ENCODE results near the gene EIF4A2. TPM values are rescaled to one million over a fixed set of nuclear protein-coding genes. Genes with fewer than 3 reads are reported as not detected.

EIF4A2 gene
- total and polyA plus RNA-seq, 9 of the 15 experiments (the other 6 are each of a cell fraction or from before 2014, with no cell fraction given) = 307 to 754 (median 435) TPM

GRCh38 chr3:186807231-186807630, 23.9 kb downstream of the EIF4A2 start:
- peak overlapping the region; percentile 91 for H3K27ac ChIP-seq (ENCODE audit: extremely low read depth, low read depth, low read length)
- H3K9me1 ChIP-seq (ENCODE audit: control insufficient read depth, insufficient read depth, low read length) = no peaks in the 10 kb centered on the region
- ChIA-PET POLR2A (interaction anchor here (0.6 to 1.3 kb wide), 5 partner anchors 11 to 332 kb away, joined by 3 to 7 read pairs (median 4); partner anchors contain the start of genes EIF4A2 and RPL39L), CTCF (ENCODE audit: low intra/inter-chr PET ratio) (no interaction called here)
- no peaks in the 10 kb centered on the region for H3K9me3 ChIP-seq (replicated peaks; ENCODE audit: control insufficient read depth, insufficient read depth, low read depth, low read length)
- ATAC-seq (peak; percentile 15), DNase-seq (ENCODE audit: extremely low read depth in 1 of 4, low spot score in 3 of 4) (peak in 1 of 4 experiments; percentile 27), FAIRE-seq (peak; percentile 57)
- 12% methylated on average over 5 of the region's 5 CpGs for WGBS (ENCODE audit: insufficient coverage, low coverage, missing lambda C conversion rate)
- H3K27me3 ChIP-seq (ENCODE audit: control insufficient read depth in 2 of 2, insufficient read depth in 2 of 2, low read length in 2 of 2) = no peaks in the 10 kb centered on the region
- in situ Hi-C loops (cut with MboI) = no loop called here
- H3K9ac ChIP-seq (ENCODE audit: insufficient read depth in 1 of 2, low read depth in 2 of 2, low read length in 2 of 2) = peak overlapping the region; percentile 95 to 98; a peak in 3 of 4 replicates
- intact Hi-C loops (cut with micrococcal nuclease) = no loop called here
- H2AFZ ChIP-seq (ENCODE audit: low read depth, low read length) = peak overlapping the region; percentile 96
- H3K79me2 ChIP-seq (ENCODE audit: control insufficient read depth, insufficient read depth, low read length) = peaks cover 45% of the 10 kb centered on the region
- peak overlapping the region; percentile 93 for H3K4me2 ChIP-seq (ENCODE audit: insufficient read depth, low read length)
- no peaks in the 10 kb centered on the region for H4K20me1 ChIP-seq (replicated peaks; ENCODE audit: control insufficient read depth, insufficient read depth, low read length)
- H3K4me1 ChIP-seq (replicated peaks in 1 of 2; ENCODE audit: control insufficient read depth in 2 of 2, insufficient read depth in 2 of 2, low read length in 2 of 2) = peaks cover 4 to 17% of the 10 kb centered on the region in 2 experiments
- TF ChIP-seq HMBOX1 (IDR thresholded peaks at IDR 0.05) (peak; percentile 69; the same call in 1 of the 2 replicates), SAFB2 (IDR thresholded peaks at IDR 0.05; ENCODE audit: borderline replicate concordance, low read depth, low read length, severe bottlenecking) (no peak), HES1 (IDR thresholded peaks at IDR 0.05; ENCODE audit: low read depth) (no peak), ZNF431 (CRISPR knock-in tag; IDR thresholded peaks at IDR 0.05) (0 out of 2 replicates have a peak, but pooled peaks have one; percentile 40), KAT2B (IDR thresholded peaks at IDR 0.05; ENCODE audit: low read depth, low read length) (no peak)
- BruUV-seq (replicated peaks) = no TSS peak
- peak overlapping the region; percentile 77 for H3K4me3 ChIP-seq
- H3K36me3 ChIP-seq (ENCODE audit: control insufficient read depth, insufficient read depth, low read length) = peaks cover 34% of the 10 kb centered on the region

All from K562 (cell line).